Tibial artery (tissue), 4 donors: Measurements from ENCODE around the gene KNCN.

Experiments
- DNase-seq, 2 donors: peaks; one replicate each; pipeline ENCODE4 v3.0.0-alpha.2; 2019
- H3K27ac ChIP-seq, 2 donors: fragments of 200-600 bp; sonication (generic) in 1 of 2; 1 replicate in 1 of 2; 2 replicates in 1 of 2; pipeline ENCODE4 v1.5.1; 2018 to 2019; ENCODE audit warnings: mild to moderate bottlenecking in 1 of 2
- H3K27me3 ChIP-seq, 2 donors: fragments of 200-600 bp; sonication (generic) in 1 of 2; one replicate each; pipeline versions ENCODE4 v1.5.1 to v1.6.0; 2016 to 2019
- H3K36me3 ChIP-seq, 3 donors: fragments of 200-600 bp; sonication (generic) in 2 of 3; one replicate each; pipeline ENCODE4 v1.5.1; 2016 to 2019; ENCODE audit warnings: mild to moderate bottlenecking in 2 of 3
- H3K4me1 ChIP-seq, 4 donors: fragments of 200-600 bp; sonication (generic) in 2 of 4; 1 replicate in 3 of 4; 2 replicates in 1 of 4; pipeline ENCODE4 v1.5.1; 2016 to 2019
- H3K4me3 ChIP-seq, 2 donors: fragments of 200-600 bp; sonication (generic) in 1 of 2; 1 replicate in 1 of 2; 2 replicates in 1 of 2; pipeline ENCODE4 v1.5.1; 2018 to 2019; ENCODE audit warnings: mild to moderate bottlenecking in 2 of 2
- H3K9me3 ChIP-seq, 3 donors: fragments of 200-600 bp; sonication (generic) in 1 of 3; one replicate each; pipeline ENCODE4 v1.5.1; 2016 to 2019
- intact Hi-C: fragments of 100-400 bp; cut with DNase I; formaldehyde crosslinking; loops from one replicate; pipeline ENCODE4 v1.15.0; 2023; ENCODE audit warnings: low total_unique reads
- TF ChIP-seq, protein P1 (sequence below), 2 experiments: fragments of 200-600 bp in 1 of 2; fragments of 450-650 bp in 1 of 2; IDR thresholded peaks; one replicate each; pipeline ENCODE4 v1.5.1; 2017 to 2019; ENCODE audit warnings: antibody characterized with exemption in 2 of 2, mild to moderate bottlenecking in 1 of 2, moderate library complexity in 1 of 2

Gene KNCN

DNA sequence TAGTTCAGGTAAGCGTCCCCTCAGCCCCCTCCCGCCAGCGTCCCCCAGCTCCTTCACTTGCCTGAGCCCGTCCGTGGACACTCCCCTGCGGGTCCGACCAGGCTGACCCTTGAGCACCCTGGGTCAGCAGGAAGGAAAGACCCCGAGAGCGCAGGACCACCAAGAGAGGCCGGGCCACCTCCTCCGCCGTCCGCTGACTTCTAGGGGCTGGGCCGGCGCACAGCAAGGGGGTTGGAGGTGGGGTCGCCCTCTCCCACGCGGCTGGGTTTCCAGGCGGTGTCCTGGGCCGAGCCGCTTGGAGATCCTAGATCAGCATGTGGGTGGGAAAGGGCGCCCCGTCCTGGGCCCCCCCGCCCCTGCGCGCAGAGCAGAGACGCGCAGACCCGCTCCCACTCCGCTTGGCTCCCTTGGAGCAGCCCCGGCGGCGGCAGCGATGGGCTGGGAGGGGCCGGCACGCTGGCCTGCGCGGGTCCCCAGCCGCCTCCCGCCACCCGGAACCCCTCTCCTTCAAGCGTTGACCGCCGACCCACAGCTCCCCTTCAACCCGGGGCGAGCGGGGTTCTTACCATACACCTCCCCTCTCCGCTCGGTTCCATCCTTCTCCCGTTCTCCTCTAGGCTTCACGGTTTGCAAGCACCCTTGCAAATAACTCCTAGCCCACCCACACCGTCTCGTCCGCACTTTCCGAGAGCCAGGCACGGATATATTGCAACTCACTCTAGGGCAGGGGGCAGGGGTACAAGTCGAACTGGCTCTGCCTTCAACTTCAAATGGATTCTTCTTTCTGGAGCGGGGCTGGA lies 7.5 kb downstream of the KNCN start:
- H3K27me3 ChIP-seq, result peaks cover 0 to 63% of the 10 kb centered on the region in 2 donors
- TF ChIP-seq, protein P1, sequence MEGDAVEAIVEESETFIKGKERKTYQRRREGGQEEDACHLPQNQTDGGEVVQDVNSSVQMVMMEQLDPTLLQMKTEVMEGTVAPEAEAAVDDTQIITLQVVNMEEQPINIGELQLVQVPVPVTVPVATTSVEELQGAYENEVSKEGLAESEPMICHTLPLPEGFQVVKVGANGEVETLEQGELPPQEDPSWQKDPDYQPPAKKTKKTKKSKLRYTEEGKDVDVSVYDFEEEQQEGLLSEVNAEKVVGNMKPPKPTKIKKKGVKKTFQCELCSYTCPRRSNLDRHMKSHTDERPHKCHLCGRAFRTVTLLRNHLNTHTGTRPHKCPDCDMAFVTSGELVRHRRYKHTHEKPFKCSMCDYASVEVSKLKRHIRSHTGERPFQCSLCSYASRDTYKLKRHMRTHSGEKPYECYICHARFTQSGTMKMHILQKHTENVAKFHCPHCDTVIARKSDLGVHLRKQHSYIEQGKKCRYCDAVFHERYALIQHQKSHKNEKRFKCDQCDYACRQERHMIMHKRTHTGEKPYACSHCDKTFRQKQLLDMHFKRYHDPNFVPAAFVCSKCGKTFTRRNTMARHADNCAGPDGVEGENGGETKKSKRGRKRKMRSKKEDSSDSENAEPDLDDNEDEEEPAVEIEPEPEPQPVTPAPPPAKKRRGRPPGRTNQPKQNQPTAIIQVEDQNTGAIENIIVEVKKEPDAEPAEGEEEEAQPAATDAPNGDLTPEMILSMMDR (IDR thresholded peaks at IDR 0.05), result no peak
- no peak overlapping the region for H3K4me3 ChIP-seq

GRCh38 chr1:46543382-46543760 lies 8.1 kb downstream of the KNCN start:
- Histone ChIP-seq H3K4me3 (no peak overlapping the region), H3K9me3 (no peaks in the 10 kb centered on the region), H3K36me3 (no peaks in the 10 kb centered on the region), H3K27me3 (peaks cover 0 to 59% of the 10 kb centered on the region in 2 donors), H3K4me1 (peaks cover 0 to 14% (median 8%) of the 10 kb centered on the region in 4 donors), H3K27ac (no peak overlapping the region)
- intact Hi-C loops, result no loop called here
- no peak for DNase-seq
- TF ChIP-seq, protein P1 (IDR thresholded peaks at IDR 0.05), result no peak

More for the DNA sequence above, 7.5 kb downstream of the KNCN start:
- Histone ChIP-seq H3K36me3 (no peaks in the 10 kb centered on the region), H3K9me3 (no peaks in the 10 kb centered on the region), H3K27ac (no peak overlapping the region), H3K4me1 (peaks cover 0 to 14% (median 8%) of the 10 kb centered on the region in 4 donors)
- no peak for DNase-seq
- intact Hi-C loops, result no loop called here

- intact Hi-C loops, result no loop called here
- peaks cover 0 to 14% (median 8%) of the 10 kb centered on the region in 4 donors for H3K4me1 ChIP-seq
- no peak overlapping the region for H3K27ac ChIP-seq
- H3K27me3 ChIP-seq, result peaks cover 0 to 38% of the 10 kb centered on the region in 2 donors
- TF ChIP-seq, protein P1 (IDR thresholded peaks at IDR 0.05), result no peak
- no peak overlapping the region for H3K4me3 ChIP-seq
- no peaks in the 10 kb centered on the region for H3K36me3 ChIP-seq
- no peaks in the 10 kb centered on the region for H3K9me3 ChIP-seq
- no peak for DNase-seq
Measured at GRCh38 chr1:46539972-46540371, 11.5 kb downstream of the KNCN start.

- no peaks in the 10 kb centered on the region for H3K9me3 ChIP-seq
- H3K36me3 ChIP-seq, result no peaks in the 10 kb centered on the region
- H3K27me3 ChIP-seq, result peaks cover 0 to 20% of the 10 kb centered on the region in 2 donors
- peaks cover 0 to 10% (median 5%) of the 10 kb centered on the region in 4 donors for H3K4me1 ChIP-seq
- H3K4me3 ChIP-seq, result no peak overlapping the region
- H3K27ac ChIP-seq, result no peak overlapping the region
- TF ChIP-seq, protein P1 (IDR thresholded peaks at IDR 0.05), result no peak
- DNase-seq, result no peak
- intact Hi-C loops, result no loop called here
Measured at GRCh38 chr1:46538147-46538546, 13.3 kb downstream of the KNCN start.

DNA sequence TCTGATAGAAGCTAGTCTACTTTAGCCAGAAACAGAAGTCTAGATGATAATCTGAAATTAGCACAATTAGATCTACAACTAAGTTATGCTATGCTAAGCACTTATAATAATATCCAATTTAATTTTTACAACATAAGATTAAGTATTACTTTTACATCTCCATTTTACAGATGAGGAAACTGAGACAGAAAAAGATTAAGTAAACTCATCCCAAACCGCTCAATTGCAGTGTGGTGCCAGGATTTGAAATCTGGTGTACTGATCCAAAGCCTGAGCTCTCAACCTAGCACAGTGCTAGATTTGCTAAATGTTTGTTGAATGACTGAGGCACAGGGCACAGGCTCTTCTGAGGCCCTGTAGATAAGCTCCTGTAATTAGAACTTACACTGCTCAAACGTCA lies 13.8 kb downstream of the KNCN start:
- intact Hi-C loops, result no loop called here
- DNase-seq, result no peak
- peaks cover 0 to 15% of the 10 kb centered on the region in 2 donors for H3K27me3 ChIP-seq
- H3K4me1 ChIP-seq, result peaks cover 0 to 12% (median 7%) of the 10 kb centered on the region in 4 donors
- H3K9me3 ChIP-seq, result no peaks in the 10 kb centered on the region
- H3K27ac ChIP-seq, result no peak overlapping the region
- TF ChIP-seq, protein P1 (IDR thresholded peaks at IDR 0.05), result no peak
- H3K36me3 ChIP-seq, result no peaks in the 10 kb centered on the region
- H3K4me3 ChIP-seq, result no peak overlapping the region
